ENCODE data around the gene NAA50.
A peak's percentile ranks its signal among the peaks of the same experiment; 100 is the strongest.

NAA50 gene

DNA sequence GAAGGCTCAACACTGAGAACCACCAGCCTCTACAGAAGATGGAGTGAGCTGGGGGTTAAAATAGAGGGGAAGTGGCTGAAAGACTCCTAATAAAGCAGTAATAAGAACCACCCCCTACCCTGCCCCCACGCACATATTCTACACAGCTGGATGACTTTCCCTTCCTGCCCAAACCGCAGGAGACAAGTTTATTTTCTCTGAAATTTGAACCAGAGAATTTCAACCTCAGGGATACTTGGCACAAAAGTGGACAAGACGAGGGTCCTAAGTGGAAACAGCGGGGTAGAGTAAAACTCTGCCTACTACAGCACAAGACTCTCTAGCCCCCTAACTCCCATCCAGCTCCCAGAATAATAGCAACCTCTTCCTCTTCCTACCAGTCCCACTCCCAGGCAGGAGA lies 78.0 kb downstream of the NAA50 start:
- peak overlapping the region; percentile 69 for H3K27ac ChIP-seq
- TF ChIP-seq, protein P1, sequence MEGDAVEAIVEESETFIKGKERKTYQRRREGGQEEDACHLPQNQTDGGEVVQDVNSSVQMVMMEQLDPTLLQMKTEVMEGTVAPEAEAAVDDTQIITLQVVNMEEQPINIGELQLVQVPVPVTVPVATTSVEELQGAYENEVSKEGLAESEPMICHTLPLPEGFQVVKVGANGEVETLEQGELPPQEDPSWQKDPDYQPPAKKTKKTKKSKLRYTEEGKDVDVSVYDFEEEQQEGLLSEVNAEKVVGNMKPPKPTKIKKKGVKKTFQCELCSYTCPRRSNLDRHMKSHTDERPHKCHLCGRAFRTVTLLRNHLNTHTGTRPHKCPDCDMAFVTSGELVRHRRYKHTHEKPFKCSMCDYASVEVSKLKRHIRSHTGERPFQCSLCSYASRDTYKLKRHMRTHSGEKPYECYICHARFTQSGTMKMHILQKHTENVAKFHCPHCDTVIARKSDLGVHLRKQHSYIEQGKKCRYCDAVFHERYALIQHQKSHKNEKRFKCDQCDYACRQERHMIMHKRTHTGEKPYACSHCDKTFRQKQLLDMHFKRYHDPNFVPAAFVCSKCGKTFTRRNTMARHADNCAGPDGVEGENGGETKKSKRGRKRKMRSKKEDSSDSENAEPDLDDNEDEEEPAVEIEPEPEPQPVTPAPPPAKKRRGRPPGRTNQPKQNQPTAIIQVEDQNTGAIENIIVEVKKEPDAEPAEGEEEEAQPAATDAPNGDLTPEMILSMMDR (conservative IDR thresholded peaks at IDR 0.05): no peak
- TF ChIP-seq ZFX (IDR thresholded peaks at IDR 0.05): no peak

All from C4-2B (cell line).